Tibial nerve (tissue), 3 donors: ENCODE data around the gene GPR33.

Experiments used
- CTCF ChIP-seq, 5 experiments: fragments of 200-600 bp in 3 of 5; fragments of 450-650 bp in 2 of 5; sonication (generic) in 3 of 5; IDR thresholded peaks; one replicate each; pipeline ENCODE4 v1.5.1; 2016 to 2019; ENCODE audit warnings: antibody characterized with exemption in 5 of 5, mild to moderate bottlenecking in 3 of 5, moderate library complexity in 2 of 5
- POLR2A ChIP-seq, 2 donors: fragments of 450-650 bp; IDR thresholded peaks; one replicate each; pipeline ENCODE4 v1.6.1; 2017; ENCODE audit warnings: antibody characterized with exemption in 2 of 2, mild to moderate bottlenecking in 2 of 2, moderate library complexity in 2 of 2

- TF ChIP-seq CTCF (IDR thresholded peaks at IDR 0.05) = no peak
- no peak for TF ChIP-seq POLR2A (IDR thresholded peaks at IDR 0.05)
Observed at GRCh38 chr14:31484754-31485153, 3.1 kb downstream of the GPR33 start.
